ENCODE results near the gene KATNB1.
A peak's percentile ranks its signal among the peaks of the same experiment; 100 is the strongest.

The KATNB1 gene

GRCh38 chr16:57735755-57736418 lies at the start of gene KATNB1:
Gene KATNB1, plus strand, starts transcription at chr16:57735770. Its CDS starts 1,474 bp downstream, at chr16:57737244.
- Histone ChIP-seq H3K9ac (ENCODE audit: low read depth, low read length) (peak within 1 kb of the TSS; percentile 94), H3K9me3 (ENCODE audit: control insufficient read depth, insufficient read depth, low read length) (no peaks in the 10 kb centered on the region), H3K36me3 (ENCODE audit: insufficient read depth, low read length) (0 out of 2 replicates have a peak, but pooled peaks cover 3% of the 10 kb centered on the region), H3K4me1 (ENCODE audit: insufficient read depth, low read length) (no peaks in the 10 kb centered on the region)

DNA sequence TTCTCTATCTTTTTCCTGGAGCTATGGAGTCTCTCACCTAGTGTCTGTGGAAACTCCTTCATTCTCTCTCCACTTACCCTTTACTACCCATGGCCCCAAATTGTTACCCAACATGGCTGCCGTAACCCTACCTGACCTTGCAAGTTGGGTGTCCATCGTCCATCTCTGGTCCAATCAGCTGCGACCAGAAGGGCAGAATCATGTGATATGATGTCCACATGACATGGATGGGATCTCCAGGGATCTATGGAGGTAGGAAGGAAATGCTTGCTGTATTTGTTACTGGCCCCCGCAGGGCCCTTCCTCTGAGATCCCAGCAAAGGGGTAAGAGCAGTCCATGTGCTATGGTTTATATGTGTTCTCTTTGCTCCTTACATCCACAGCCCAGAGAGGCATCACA lies 49.0 kb upstream of the KATNB1 start:
- H3K36me3 ChIP-seq (ENCODE audit: insufficient read depth, low read length), result no peaks in the 10 kb centered on the region
- H3K9ac ChIP-seq (ENCODE audit: low read depth, low read length), result no peak overlapping the region
- H3K9me3 ChIP-seq (ENCODE audit: control insufficient read depth, insufficient read depth, low read length), result no peaks in the 10 kb centered on the region
- H3K4me1 ChIP-seq (ENCODE audit: insufficient read depth, low read length), result peaks cover 11% of the 10 kb centered on the region; the same call in 1 of the 2 replicates

DNA sequence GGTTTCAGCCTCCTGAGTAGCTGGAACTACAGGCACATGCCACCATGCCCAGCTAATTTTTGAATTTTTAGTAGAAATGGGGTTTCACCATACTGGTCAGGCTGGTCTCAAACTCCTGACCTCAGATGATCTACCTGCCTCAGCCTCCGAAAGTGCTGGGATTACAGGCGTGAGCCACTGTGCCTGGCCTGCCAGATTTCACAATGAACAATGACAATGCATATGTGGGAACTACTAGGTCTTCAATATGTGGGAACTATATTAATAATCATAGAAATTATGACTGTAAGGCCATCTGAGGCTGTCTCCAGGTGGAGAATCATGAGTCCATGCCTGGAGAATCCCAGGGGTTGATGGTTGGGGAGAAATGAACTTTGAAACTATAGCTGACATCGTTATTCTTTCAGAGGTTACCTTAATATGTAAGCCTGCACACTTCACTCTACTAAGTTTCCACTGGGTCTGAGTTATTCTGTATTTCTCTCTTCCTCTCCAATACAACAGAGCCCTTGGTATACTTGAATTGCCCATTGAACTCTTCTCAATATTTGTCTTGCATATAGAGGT lies 48.1 kb upstream of the KATNB1 start:
- Histone ChIP-seq H3K9ac (ENCODE audit: low read depth, low read length) (no peak overlapping the region), H3K4me1 (ENCODE audit: insufficient read depth, low read length) (peaks cover 11% of the 10 kb centered on the region; the same call in 1 of the 2 replicates)

GRCh38 chr16:57688487-57688986 lies 47.0 kb upstream of the KATNB1 start:
- H3K36me3 ChIP-seq (ENCODE audit: insufficient read depth, low read length), result no peaks in the 10 kb centered on the region
- H3K9me3 ChIP-seq (ENCODE audit: control insufficient read depth, insufficient read depth, low read length), result no peaks in the 10 kb centered on the region
- no peak overlapping the region for H3K9ac ChIP-seq (ENCODE audit: low read depth, low read length)
- H3K4me1 ChIP-seq (ENCODE audit: insufficient read depth, low read length), result peaks cover 6% of the 10 kb centered on the region; the same call in 1 of the 2 replicates

More for the DNA sequence above, 48.1 kb upstream of the KATNB1 start:
- Histone ChIP-seq H3K36me3 (ENCODE audit: insufficient read depth, low read length) (no peaks in the 10 kb centered on the region), H3K9me3 (ENCODE audit: control insufficient read depth, insufficient read depth, low read length) (no peaks in the 10 kb centered on the region)

- Histone ChIP-seq H3K9ac (ENCODE audit: low read depth, low read length) (no peak overlapping the region), H3K4me1 (ENCODE audit: insufficient read depth, low read length) (peaks cover 4% of the 10 kb centered on the region; the same call in 1 of the 2 replicates), H3K36me3 (ENCODE audit: insufficient read depth, low read length) (no peaks in the 10 kb centered on the region), H3K9me3 (ENCODE audit: control insufficient read depth, insufficient read depth, low read length) (no peaks in the 10 kb centered on the region)
Measured at GRCh38 chr16:57688987-57689761, 46.4 kb upstream of the KATNB1 start.

GRCh38 chr16:57689762-57690558 lies 45.6 kb upstream of the KATNB1 start:
- Histone ChIP-seq H3K4me1 (ENCODE audit: insufficient read depth, low read length) (peaks cover 4% of the 10 kb centered on the region; the same call in 1 of the 2 replicates), H3K9ac (ENCODE audit: low read depth, low read length) (no peak overlapping the region), H3K36me3 (ENCODE audit: insufficient read depth, low read length) (no peaks in the 10 kb centered on the region)

DNA sequence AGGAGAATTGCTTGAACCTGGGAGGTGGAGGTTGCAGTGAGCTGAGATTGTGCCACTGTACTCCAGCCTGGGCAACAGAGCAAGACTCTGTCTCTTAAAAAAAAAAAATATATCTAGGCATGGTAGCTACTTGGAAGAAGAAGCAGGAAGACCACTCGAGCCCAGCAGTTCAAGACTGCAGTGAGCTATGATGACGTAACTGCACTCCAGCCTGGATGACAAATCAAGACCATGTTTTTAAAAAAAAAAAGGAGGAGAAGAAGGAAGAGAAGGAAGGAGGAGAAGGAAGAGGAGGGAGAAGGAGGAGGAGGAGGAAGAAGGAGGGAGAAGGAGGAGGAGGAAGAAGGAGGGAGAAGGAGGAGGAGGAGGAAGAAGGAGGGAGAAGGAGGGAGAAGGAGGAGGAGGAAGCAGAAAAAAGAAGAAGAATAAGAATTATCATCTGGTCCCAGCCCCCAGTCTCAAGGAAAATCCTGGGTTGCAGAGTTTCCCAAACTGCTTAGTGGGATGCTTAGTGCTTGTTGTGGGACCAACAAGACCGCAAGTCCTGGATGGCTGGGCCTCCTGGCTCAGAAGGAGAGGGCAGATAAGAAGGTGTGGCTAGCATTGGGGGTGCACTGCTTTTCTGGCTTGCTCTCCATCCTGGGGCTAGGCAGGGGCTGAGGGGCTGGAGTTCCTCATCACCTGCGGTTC lies 44.6 kb upstream of the KATNB1 start:
- H3K9ac ChIP-seq (ENCODE audit: low read depth, low read length), result no peak overlapping the region
- peaks cover 4% of the 10 kb centered on the region; the same call in 1 of the 2 replicates for H3K4me1 ChIP-seq (ENCODE audit: insufficient read depth, low read length)
- H3K9me3 ChIP-seq (ENCODE audit: control insufficient read depth, insufficient read depth, low read length), result no peaks in the 10 kb centered on the region
- H3K36me3 ChIP-seq (ENCODE audit: insufficient read depth, low read length), result no peaks in the 10 kb centered on the region

More at GRCh38 chr16:57689762-57690558, 45.6 kb upstream of the KATNB1 start:
- no peaks in the 10 kb centered on the region for H3K9me3 ChIP-seq (ENCODE audit: control insufficient read depth, insufficient read depth, low read length)

DNA sequence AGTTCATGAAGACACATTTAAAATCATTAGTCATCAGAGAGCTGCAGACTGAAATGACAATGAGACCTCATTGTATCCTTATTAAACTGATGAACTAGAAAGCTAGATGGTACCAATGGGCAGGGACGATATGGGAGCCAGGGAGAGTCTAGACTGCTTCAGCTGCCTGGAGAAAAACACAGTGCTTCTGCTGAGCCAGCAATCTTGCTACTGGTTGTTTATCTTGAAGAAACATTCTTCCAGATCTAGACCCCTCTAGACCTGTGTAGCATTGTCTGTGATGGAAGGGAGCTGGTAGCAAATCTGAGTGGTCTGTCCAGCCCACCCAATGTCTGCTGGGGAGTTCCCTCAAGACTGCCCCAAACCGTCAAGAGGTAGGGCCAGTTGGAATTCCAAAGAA lies 42.9 kb upstream of the KATNB1 start:
- Histone ChIP-seq H3K9ac (ENCODE audit: low read depth, low read length) (no peak overlapping the region), H3K4me1 (ENCODE audit: insufficient read depth, low read length) (peaks cover 4% of the 10 kb centered on the region; the same call in 1 of the 2 replicates), H3K9me3 (ENCODE audit: control insufficient read depth, insufficient read depth, low read length) (no peaks in the 10 kb centered on the region), H3K36me3 (ENCODE audit: insufficient read depth, low read length) (no peaks in the 10 kb centered on the region)

- Histone ChIP-seq H3K9ac (ENCODE audit: low read depth, low read length) (no peak overlapping the region), H3K4me1 (ENCODE audit: insufficient read depth, low read length) (peaks cover 4% of the 10 kb centered on the region; the same call in 1 of the 2 replicates), H3K36me3 (ENCODE audit: insufficient read depth, low read length) (no peaks in the 10 kb centered on the region), H3K9me3 (ENCODE audit: control insufficient read depth, insufficient read depth, low read length) (no peaks in the 10 kb centered on the region)
Measured at GRCh38 chr16:57693550-57693949, 42.0 kb upstream of the KATNB1 start.

DNA sequence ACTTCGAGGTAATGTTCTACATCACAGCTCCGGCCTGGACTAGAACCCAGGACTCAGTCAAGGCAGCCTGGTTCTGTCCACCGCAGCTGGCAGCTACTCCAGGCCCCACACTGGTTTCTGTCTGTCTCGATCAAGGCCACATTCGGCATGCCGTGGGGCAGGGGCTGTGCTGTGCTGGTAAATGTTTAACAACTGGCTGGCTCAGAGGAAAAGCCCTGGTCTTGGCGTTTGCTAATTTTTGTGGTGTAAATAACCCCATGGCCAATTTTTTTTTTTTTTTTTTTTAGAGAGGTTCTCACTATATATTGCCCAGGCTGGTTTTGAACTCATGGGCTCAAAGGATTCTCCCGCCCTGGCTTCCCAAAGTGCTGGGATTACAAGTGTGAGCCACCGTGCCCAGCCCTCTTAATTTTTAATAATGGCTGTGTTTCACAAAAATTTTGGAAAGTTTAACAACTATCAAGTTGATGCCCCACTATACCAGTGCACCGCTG lies 41.3 kb upstream of the KATNB1 start:
- Histone ChIP-seq H3K9ac (ENCODE audit: low read depth, low read length) (no peak overlapping the region), H3K36me3 (ENCODE audit: insufficient read depth, low read length) (no peaks in the 10 kb centered on the region), H3K4me1 (ENCODE audit: insufficient read depth, low read length) (peaks cover 3% of the 10 kb centered on the region; the same call in 1 of the 2 replicates), H3K9me3 (ENCODE audit: control insufficient read depth, insufficient read depth, low read length) (no peaks in the 10 kb centered on the region)

- H3K4me1 ChIP-seq (ENCODE audit: insufficient read depth, low read length), result no peaks in the 10 kb centered on the region; the same call in 1 of the 2 replicates
- no peak within 1 kb of the TSS for H3K9ac ChIP-seq (ENCODE audit: low read depth, low read length)
- H3K36me3 ChIP-seq (ENCODE audit: insufficient read depth, low read length), result no peaks in the 10 kb centered on the region
- H3K9me3 ChIP-seq (ENCODE audit: control insufficient read depth, insufficient read depth, low read length), result no peaks in the 10 kb centered on the region
Measured at GRCh38 chr16:57694725-57695679, 40.6 kb upstream of the KATNB1 start, which contains the start of gene DRC7. Gene DRC7, plus strand, starts transcription at chr16:57694806. Its CDS starts 3,144 bp downstream, at chr16:57697950.

DNA sequence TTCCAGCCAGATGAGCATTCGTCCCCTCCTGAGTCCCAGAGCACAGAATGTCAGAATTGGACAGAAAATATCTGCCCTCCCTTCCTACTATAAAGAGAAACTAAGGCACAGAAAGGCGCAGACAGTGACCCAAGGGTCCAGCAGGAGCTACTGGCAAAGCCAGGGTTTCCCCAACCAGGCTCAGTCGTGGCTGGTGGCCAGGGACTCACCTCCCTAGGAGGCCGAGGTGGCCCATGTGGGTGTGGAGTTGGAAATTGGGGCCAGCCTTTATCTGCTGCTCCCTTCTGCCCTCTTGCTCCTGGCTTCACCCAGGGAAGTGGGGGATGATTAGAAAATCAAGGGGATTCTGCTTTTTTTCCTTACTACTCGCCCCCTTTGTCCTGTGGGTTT lies 39.9 kb upstream of the KATNB1 start:
- no peaks in the 10 kb centered on the region for H3K4me1 ChIP-seq (ENCODE audit: insufficient read depth, low read length)
- H3K36me3 ChIP-seq (ENCODE audit: insufficient read depth, low read length), result no peaks in the 10 kb centered on the region
- H3K9ac ChIP-seq (ENCODE audit: low read depth, low read length), result no peak overlapping the region

More for the DNA sequence above, 39.9 kb upstream of the KATNB1 start:
- H3K9me3 ChIP-seq (ENCODE audit: control insufficient read depth, insufficient read depth, low read length), result no peaks in the 10 kb centered on the region
